GM12878 (cell line): ENCODE results near the gene S100A3. TPM values are rescaled to one million over a fixed set of nuclear protein-coding genes. Genes with fewer than 3 reads are reported as not detected.
A peak's percentile ranks its signal among the peaks of the same experiment; 100 is the strongest.

ENCODE experiments used
- ATAC-seq: fragments of 200-7000 bp; cut with Tn5 transposase; 3 replicates; pipeline ENCODE4 v1.9.1; 2020; ENCODE audit warnings: mild to moderate bottlenecking, moderate library complexity
- BruUV-seq: library from RNA; stranded (reverse); fragments of 400-500 nt; replicated peaks from 2 replicates; lab custom pipeline; 2021; lab: Mats Ljungman, UMichigan
- CTCF ChIA-PET: fragments of 300-600 bp; sonication (Branson Sonifier 250); formaldehyde crosslinking; extraction: SDS; loops from one replicate; lab custom pipeline; 2021; ENCODE audit warnings: inconsistent platforms; lab: Yijun Ruan, JAX
- POLR2A ChIA-PET: fragments of 350-600 bp; formaldehyde crosslinking; extraction: SDS; loops from one replicate; lab custom pipeline; 2021; ENCODE audit warnings: inconsistent platforms; lab: Charles Lee
- RAD21 ChIA-PET: fragments of 300-600 bp; sonication (Branson Sonifier 250); formaldehyde crosslinking; loops from one replicate; lab custom pipeline; 2023; ENCODE audit warnings: antibody characterized with exemption; ENCODE audit not compliant: unreplicated experiment; lab: Charles Lee
- SMC1A ChIA-PET: fragments of 300-600 bp; sonication (Branson Sonifier 250); formaldehyde crosslinking; loops from one replicate; lab custom pipeline; 2023; ENCODE audit not compliant: unreplicated experiment, uncharacterized antibody; lab: Charles Lee
- DNase-seq: peaks from one replicate; pipeline ENCODE4 v3.0.0-alpha.2; 2011; ENCODE audit warnings: low read depth, low spot score
- FAIRE-seq: peaks from 3 replicates; lab custom pipeline; 2011; peaks lifted over from hg19 to GRCh38; lab: Jason Lieb, UNC
- H2AFZ ChIP-seq: 2 replicates; pipeline ENCODE4 v1.6.0; 2011; ENCODE audit warnings: low read depth, low read length, control low read depth; ENCODE audit not compliant: control insufficient read depth
- H3K27ac ChIP-seq: 2 replicates; pipeline ENCODE4 v1.5.1; 2011; ENCODE audit warnings: control low read depth; ENCODE audit not compliant: control insufficient read depth, insufficient read depth
- H3K27me3 ChIP-seq, 2 experiments: replicated peaks in 1 of 2; 2 replicates each; pipeline versions ENCODE4 v1.6.0 to v1.6.1; 2011; ENCODE audit warnings: low read length in 1 of 2; ENCODE audit not compliant: control insufficient read depth in 2 of 2, insufficient read depth in 2 of 2
- H3K36me3 ChIP-seq, 2 experiments: 2 replicates each; pipeline ENCODE4 v1.5.1; 2011; ENCODE audit warnings: low read length in 1 of 2; ENCODE audit not compliant: control insufficient read depth in 2 of 2, insufficient read depth in 2 of 2
- H3K4me1 ChIP-seq: 2 replicates; pipeline ENCODE4 v1.6.1; 2011; ENCODE audit warnings: mild to moderate bottlenecking, low read length, moderate library complexity, mixed read lengths; ENCODE audit not compliant: control insufficient read depth, insufficient read depth
- H3K4me2 ChIP-seq: 2 replicates; pipeline ENCODE4 v1.6.0; 2011; ENCODE audit warnings: control low read depth; ENCODE audit not compliant: control insufficient read depth, insufficient read depth
- H3K4me3 ChIP-seq: fragments of 200-600 bp; sonication (generic); 2 replicates; pipeline ENCODE4 v1.5.1; 2016
- H3K79me2 ChIP-seq: 2 replicates; pipeline ENCODE4 v1.6.0; 2011; ENCODE audit warnings: low read length; ENCODE audit not compliant: control insufficient read depth, insufficient read depth
- H3K9ac ChIP-seq: 2 replicates; pipeline ENCODE4 v1.8.0; 2011; ENCODE audit warnings: low read length, control low read depth, mixed read lengths; ENCODE audit not compliant: control insufficient read depth, insufficient read depth
- H3K9me3 ChIP-seq: replicated peaks from 3 replicates; pipeline ENCODE4 v1.5.1; 2011; ENCODE audit warnings: mild to moderate bottlenecking, low read length; ENCODE audit not compliant: control insufficient read depth, insufficient read depth
- H4K20me1 ChIP-seq: 2 replicates; pipeline ENCODE4 v1.6.0; 2011; ENCODE audit not compliant: control insufficient read depth, insufficient read depth
- DPF2 ChIP-seq: fragments of 450-650 bp; IDR thresholded peaks from 2 replicates; pipeline ENCODE4 v1.6.1; 2017; ENCODE audit warnings: mild to moderate bottlenecking
- MEF2A ChIP-seq: IDR thresholded peaks from 2 replicates; pipeline ENCODE4 v1.6.1; 2011; ENCODE audit warnings: low read depth, mild to moderate bottlenecking, low read length, moderate library complexity; ENCODE audit not compliant: insufficient read depth
- SMAD5 ChIP-seq: IDR thresholded peaks from 2 replicates; pipeline ENCODE4 v1.6.1; 2016; ENCODE audit warnings: antibody characterized with exemption, low read depth
- TCF7 ChIP-seq: IDR thresholded peaks from 2 replicates; pipeline ENCODE4 v1.6.1; 2014; ENCODE audit warnings: antibody characterized with exemption, borderline replicate concordance
- WGBS: methylation state at CpG from one replicate; pipeline ENCODE4 v1.1.6; 2016; ENCODE audit warnings: low lambda C conversion rate; ENCODE audit not compliant: insufficient replicate concordance, insufficient coverage; ENCODE audit errors: missing lambda C conversion rate; 5-methylcytosine and 5-hydroxymethylcytosine counted together
- in situ Hi-C: fragments of 300-500 bp; cut with MboI; formaldehyde crosslinking; loops from 9 replicates; pipeline ENCODE4 v1.14.3; 2018; ENCODE audit warnings: mixed read lengths
- intact Hi-C: fragments of 100-400 bp; cut with micrococcal nuclease; formaldehyde crosslinking; loops from one replicate; pipeline ENCODE4 v1.14.2; 2022; ENCODE audit not compliant: unreplicated experiment
- polyA plus RNA-seq, 11 experiments: library from polyadenylated mRNA; depleted of rRNA in 4 of 11; unstranded in 6 of 11; stranded (reverse) in 5 of 11; fragments of >200 nt; fragmentation: Nextera tagmentation in 4 of 11; fragmentation: Illumina TruSeq in 1 of 11; extraction: Ambion mirVana in 4 of 11; extraction: Trizol in 1 of 11; gene quantifications; 1 replicate in 1 of 11; 2 replicates in 10 of 11; pipeline versions ENCODE4 v1.2.1 to v1.2.3, GENCODE V29; 2011 to 2016; ENCODE audit warnings: inconsistent platforms in 2 of 11, missing spikeins in 2 of 11, low read depth in 1 of 11
- total RNA-seq, 4 experiments: library from RNA; depleted of rRNA in 3 of 4; stranded (reverse); fragments of >200 nt in 3 of 4; fragmentation: Illumina TruSeq in 1 of 4; extraction: Trizol in 1 of 4; gene quantifications; 2 replicates each; pipeline versions ENCODE4 v1.2.1 to v1.2.3, GENCODE V29; 2013 to 2021
- TF ChIP-seq, protein P1 (sequence below): IDR thresholded peaks from 2 replicates; pipeline ENCODE4 v1.6.1; 2012; ENCODE audit warnings: mild to moderate bottlenecking, low read depth, low read length

The S100A3 gene
- total and polyA plus RNA-seq, 10 of the 15 experiments (the other 5 are each of a cell fraction or from before 2014, with no cell fraction given), result 0.32 to 0.45 TPM; not detected in 8

DNA sequence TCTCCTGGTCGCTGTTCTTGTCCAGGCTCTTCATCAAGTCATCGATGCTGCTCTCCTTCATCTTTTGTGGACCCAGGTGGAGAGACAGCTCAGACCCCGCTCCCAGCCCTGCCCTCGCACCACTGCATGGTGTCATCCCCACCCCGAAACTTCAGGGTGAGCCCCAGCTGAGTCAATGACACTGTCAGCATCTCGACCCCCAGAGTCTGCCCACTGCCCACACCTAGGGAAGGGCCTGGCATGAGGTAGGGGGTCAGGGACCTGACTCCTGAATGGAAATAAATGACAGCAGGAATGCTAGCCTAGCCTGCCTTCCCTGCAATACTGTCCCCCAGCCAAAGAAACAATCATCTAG lies 11.7 kb downstream of the S100A3 start:
- Histone ChIP-seq H3K79me2 (no peaks in the 10 kb centered on the region; the same call in 1 of the 2 replicates), H4K20me1 (no peaks in the 10 kb centered on the region), H3K27me3 (no peaks in the 10 kb centered on the region), H3K4me3 (no peak overlapping the region), H3K4me1 (peaks cover 22% of the 10 kb centered on the region)
- 56% methylated on average over 6 of the region's 6 CpGs for WGBS
- TF ChIP-seq SMAD5, result no peak
- TF ChIP-seq MEF2A, result no peak
- TF ChIP-seq TCF7, result no peak
- TF ChIP-seq, all 136 proteins: peak for 0
- Histone ChIP-seq H3K9ac (no peak overlapping the region), H3K4me2 (no peak overlapping the region), H3K36me3 (no peaks in the 10 kb centered on the region), H3K27ac (no peak overlapping the region), H3K9me3 (no peaks in the 10 kb centered on the region), H2AFZ (no peak overlapping the region)
- ATAC-seq (no peak), FAIRE-seq (no peak), DNase-seq (no peak)
- intact Hi-C loops (no loop called here), in situ Hi-C loops (no loop called here)
- SMC1A ChIA-PET, result no interaction called here
- CTCF ChIA-PET, result interaction anchor here (0.7 to 8.6 kb wide), 3 partner anchors 8 to 34 kb away, joined by 3 to 216 read pairs (median 113); partner anchors contain the start of gene S100A2
- BruUV-seq, result no TSS peak
- RAD21 ChIA-PET, result no interaction called here
- POLR2A ChIA-PET, result interaction anchor here (1.1 to 1.3 kb wide), 2 partner anchors 9 to 96 kb away, joined by 4 to 7 read pairs; partner anchors contain the start of gene CHTOP

DNA sequence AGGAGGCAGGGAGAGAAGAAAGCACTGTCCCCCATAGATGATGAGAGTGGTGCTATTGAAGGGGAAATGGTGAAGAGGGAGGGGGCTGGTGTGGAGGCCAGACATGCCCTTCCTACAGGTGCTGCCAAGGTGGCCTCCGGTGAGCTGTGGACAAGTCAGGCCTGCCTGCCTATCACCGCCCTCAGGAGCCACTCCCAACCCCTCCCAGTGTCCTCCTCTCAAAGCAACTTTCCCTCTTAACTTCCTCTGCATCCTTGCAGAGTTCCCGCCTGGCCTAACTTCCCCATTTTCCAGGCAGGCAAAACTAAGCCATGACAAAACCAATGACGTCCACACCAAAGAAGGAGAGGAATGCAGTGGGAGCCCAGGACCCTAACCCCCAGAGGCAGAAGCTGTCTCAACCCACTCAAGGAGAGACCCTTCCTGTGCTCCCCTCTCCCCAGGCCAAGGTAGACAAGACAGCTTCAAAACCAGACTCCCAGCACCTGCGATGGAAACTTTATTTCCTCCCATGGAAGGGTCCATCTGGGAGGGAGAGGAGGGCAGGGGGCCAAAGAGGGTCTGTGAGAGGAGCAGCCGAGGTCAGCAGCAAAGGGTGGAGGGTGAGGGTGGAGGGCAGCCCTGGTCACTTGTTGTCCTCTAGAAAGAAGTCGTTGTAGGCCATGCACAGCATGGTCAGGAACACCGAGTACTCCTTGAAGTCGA lies 12.2 kb downstream of the S100A3 start:
- Histone ChIP-seq H3K9me3 (no peaks in the 10 kb centered on the region), H4K20me1 (no peaks in the 10 kb centered on the region), H3K4me3 (no peak overlapping the region; the same call in 1 of the 2 replicates), H3K4me2 (peak overlapping the region; percentile 99), H3K9ac (no peak overlapping the region), H3K27ac (no peak overlapping the region), H3K79me2 (no peaks in the 10 kb centered on the region; the same call in 1 of the 2 replicates), H2AFZ (peak overlapping the region; percentile 96), H3K4me1 (peaks cover 22% of the 10 kb centered on the region), H3K36me3 (no peaks in the 10 kb centered on the region), H3K27me3 (no peaks in the 10 kb centered on the region)
- 65% methylated on average over 9 of the region's 9 CpGs for WGBS
- SMC1A ChIA-PET, result interaction anchor here (2.4 kb wide), 1 partner anchor 29 kb away, joined by 14 read pairs; the partner anchor contains the start of gene S100A2
- BruUV-seq, result no TSS peak
- FAIRE-seq (no peak), DNase-seq (no peak), ATAC-seq (no peak)
- in situ Hi-C loops (no loop called here), intact Hi-C loops (no loop called here)
- POLR2A ChIA-PET, result interaction anchor here (1.1 to 3.2 kb wide), 3 partner anchors 8 to 97 kb away, joined by 4 to 29 read pairs (median 7); partner anchors contain the start of genes CHTOP and S100A4
- RAD21 ChIA-PET, result interaction anchor here (2.1 to 6.4 kb wide), 3 partner anchors 8 to 97 kb away, joined by 4 to 74 read pairs (median 38); partner anchors contain the start of genes CHTOP and S100A4
- CTCF ChIA-PET, result interaction anchor here (0.7 to 8.6 kb wide), 3 partner anchors 8 to 34 kb away, joined by 3 to 216 read pairs (median 113); partner anchors contain the start of gene S100A2
- TF ChIP-seq, protein P1, sequence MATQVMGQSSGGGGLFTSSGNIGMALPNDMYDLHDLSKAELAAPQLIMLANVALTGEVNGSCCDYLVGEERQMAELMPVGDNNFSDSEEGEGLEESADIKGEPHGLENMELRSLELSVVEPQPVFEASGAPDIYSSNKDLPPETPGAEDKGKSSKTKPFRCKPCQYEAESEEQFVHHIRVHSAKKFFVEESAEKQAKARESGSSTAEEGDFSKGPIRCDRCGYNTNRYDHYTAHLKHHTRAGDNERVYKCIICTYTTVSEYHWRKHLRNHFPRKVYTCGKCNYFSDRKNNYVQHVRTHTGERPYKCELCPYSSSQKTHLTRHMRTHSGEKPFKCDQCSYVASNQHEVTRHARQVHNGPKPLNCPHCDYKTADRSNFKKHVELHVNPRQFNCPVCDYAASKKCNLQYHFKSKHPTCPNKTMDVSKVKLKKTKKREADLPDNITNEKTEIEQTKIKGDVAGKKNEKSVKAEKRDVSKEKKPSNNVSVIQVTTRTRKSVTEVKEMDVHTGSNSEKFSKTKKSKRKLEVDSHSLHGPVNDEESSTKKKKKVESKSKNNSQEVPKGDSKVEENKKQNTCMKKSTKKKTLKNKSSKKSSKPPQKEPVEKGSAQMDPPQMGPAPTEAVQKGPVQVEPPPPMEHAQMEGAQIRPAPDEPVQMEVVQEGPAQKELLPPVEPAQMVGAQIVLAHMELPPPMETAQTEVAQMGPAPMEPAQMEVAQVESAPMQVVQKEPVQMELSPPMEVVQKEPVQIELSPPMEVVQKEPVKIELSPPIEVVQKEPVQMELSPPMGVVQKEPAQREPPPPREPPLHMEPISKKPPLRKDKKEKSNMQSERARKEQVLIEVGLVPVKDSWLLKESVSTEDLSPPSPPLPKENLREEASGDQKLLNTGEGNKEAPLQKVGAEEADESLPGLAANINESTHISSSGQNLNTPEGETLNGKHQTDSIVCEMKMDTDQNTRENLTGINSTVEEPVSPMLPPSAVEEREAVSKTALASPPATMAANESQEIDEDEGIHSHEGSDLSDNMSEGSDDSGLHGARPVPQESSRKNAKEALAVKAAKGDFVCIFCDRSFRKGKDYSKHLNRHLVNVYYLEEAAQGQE, result no peak
- 0 out of 2 replicates have a peak, but pooled peaks have one; percentile 2 for TF ChIP-seq DPF2
